DOHH2 (cell line): Measurements from ENCODE around the gene SH3GLB1.
A peak's percentile ranks its signal among the peaks of the same experiment; 100 is the strongest.

Experiments used
- H3F3A ChIP-seq: fragments of 200-600 bp; sonication (generic), shearing (Covaris generic); 2 replicates; pipeline ENCODE4 v1.6.0; 2016; ENCODE audit warnings: antibody characterized with exemption, mild to moderate bottlenecking; ENCODE audit not compliant: control insufficient read depth, insufficient read depth
- H3K27ac ChIP-seq: fragments of 200-600 bp; sonication (generic); 2 replicates; pipeline ENCODE4 v1.5.1; 2014; ENCODE audit warnings: low read depth, mild to moderate bottlenecking, low read length, moderate library complexity
- H3K27me3 ChIP-seq: fragments of 200-600 bp; sonication (generic); 2 replicates; pipeline ENCODE4 v1.6.1; 2014; ENCODE audit warnings: mild to moderate bottlenecking, low read length, mixed read lengths; ENCODE audit not compliant: control insufficient read depth
- H3K36me3 ChIP-seq: fragments of 200-600 bp; sonication (generic); 2 replicates; pipeline ENCODE4 v1.6.1; 2014; ENCODE audit warnings: mild to moderate bottlenecking, low read length, moderate library complexity, mixed read lengths; ENCODE audit not compliant: control insufficient read depth
- H3K4me1 ChIP-seq: fragments of 200-600 bp; sonication (generic); 2 replicates; pipeline ENCODE4 v1.6.1; 2014; ENCODE audit warnings: mild to moderate bottlenecking, low read length, mixed read lengths; ENCODE audit not compliant: control insufficient read depth
- H3K4me2 ChIP-seq: fragments of 200-600 bp; sonication (generic); 2 replicates; pipeline ENCODE4 v1.6.0; 2014; ENCODE audit warnings: mild to moderate bottlenecking, low read length, moderate library complexity
- H3K4me3 ChIP-seq: fragments of 200-600 bp; sonication (generic); 2 replicates; pipeline ENCODE4 v1.5.1; 2014; ENCODE audit warnings: mild to moderate bottlenecking, low read length, mixed read lengths
- H3K79me2 ChIP-seq: fragments of 200-600 bp; sonication (generic); 2 replicates; pipeline ENCODE4 v1.6.1; 2014; ENCODE audit warnings: mild to moderate bottlenecking, low read length, mixed read lengths; ENCODE audit not compliant: control insufficient read depth
- H3K9me2 ChIP-seq: fragments of 200-600 bp; sonication (generic); replicated peaks from 2 replicates; pipeline ENCODE4 v1.6.1; 2014; ENCODE audit warnings: mild to moderate bottlenecking, low read length, mixed read lengths; ENCODE audit not compliant: control insufficient read depth
- H3K9me3 ChIP-seq: fragments of 200-600 bp; sonication (generic); 2 replicates; pipeline ENCODE4 v1.6.1; 2014; ENCODE audit warnings: antibody characterized with exemption, low read length, mixed read lengths; ENCODE audit not compliant: control insufficient read depth, insufficient read depth
- H4K20me1 ChIP-seq: fragments of 200-600 bp; sonication (generic); 2 replicates; pipeline ENCODE4 v1.6.0; 2014; ENCODE audit warnings: low read depth, mild to moderate bottlenecking, antibody characterized with exemption, low read length, moderate library complexity; ENCODE audit not compliant: control insufficient read depth, insufficient read depth
- CTCF ChIP-seq: fragments of 200-600 bp; sonication (generic); IDR thresholded peaks from one replicate; pipeline ENCODE4 v1.5.1; 2014; ENCODE audit warnings: antibody characterized with exemption, mild to moderate bottlenecking, low read depth, low read length; ENCODE audit not compliant: poor library complexity, severe bottlenecking
- EZH2phosphoT487 ChIP-seq: fragments of 200-600 bp; sonication (generic); IDR thresholded peaks from 2 replicates; pipeline ENCODE4 v1.6.1; 2017; ENCODE audit warnings: borderline replicate concordance, mild to moderate bottlenecking, antibody characterized with exemption, low read length, moderate library complexity, mixed read lengths

SH3GLB1 gene

GRCh38 chr1:86733340-86733739 is 29.0 kb downstream of the SH3GLB1 start:
- Histone ChIP-seq H3K79me2 (no peaks in the 10 kb centered on the region), H3K9me2 (no peaks in the 10 kb centered on the region), H3K4me3 (no peak overlapping the region), H3K4me1 (no peaks in the 10 kb centered on the region), H3F3A (0 out of 2 replicates have a peak, but pooled peaks cover 4% of the 10 kb centered on the region), H3K4me2 (no peak overlapping the region), H3K27me3 (no peaks in the 10 kb centered on the region), H4K20me1 (no peaks in the 10 kb centered on the region), H3K9me3 (no peaks in the 10 kb centered on the region), H3K27ac (no peak overlapping the region), H3K36me3 (peaks cover 58% of the 10 kb centered on the region)
- TF ChIP-seq EZH2phosphoT487 (no peak), CTCF (no peak)

GRCh38 chr1:86739648-86740509 is 35.5 kb downstream of the SH3GLB1 start:
- Histone ChIP-seq H3K36me3 (peaks cover 80% of the 10 kb centered on the region), H3K9me3 (no peaks in the 10 kb centered on the region)

GRCh38 chr1:86741947-86742572 is 37.7 kb downstream of the SH3GLB1 start:
- TF ChIP-seq CTCF (peak; percentile 78), EZH2phosphoT487 (no peak)
- no peaks in the 10 kb centered on the region for H3K9me2 ChIP-seq
- no peaks in the 10 kb centered on the region for H3K27me3 ChIP-seq
- H3K4me1 ChIP-seq, result no peaks in the 10 kb centered on the region
- H3K4me3 ChIP-seq, result no peak overlapping the region
- H3K36me3 ChIP-seq, result peaks cover 63% of the 10 kb centered on the region
- no peaks in the 10 kb centered on the region for H3K79me2 ChIP-seq
- no peaks in the 10 kb centered on the region for H4K20me1 ChIP-seq
- H3K27ac ChIP-seq, result no peak overlapping the region
- no peaks in the 10 kb centered on the region for H3K9me3 ChIP-seq
- no peak overlapping the region for H3K4me2 ChIP-seq
- peaks cover 14% of the 10 kb centered on the region for H3F3A ChIP-seq

More at GRCh38 chr1:86739648-86740509, 35.5 kb downstream of the SH3GLB1 start:
- Histone ChIP-seq H3K79me2 (no peaks in the 10 kb centered on the region), H3F3A (peaks cover 14% of the 10 kb centered on the region), H3K4me1 (no peaks in the 10 kb centered on the region), H3K4me2 (no peak overlapping the region), H3K27ac (no peak overlapping the region), H3K9me2 (no peaks in the 10 kb centered on the region), H3K4me3 (no peak overlapping the region), H4K20me1 (no peaks in the 10 kb centered on the region), H3K27me3 (no peaks in the 10 kb centered on the region)
- TF ChIP-seq EZH2phosphoT487, result no peak
- TF ChIP-seq CTCF, result no peak
